Effector memory CD8-positive, alpha-beta T cell (primary cell): ENCODE results near the gene TBC1D2.

Experiments used
- ATAC-seq: fragments of 150-1000 bp; cut with Tn5 transposase; replicated peaks from 2 replicates; pipeline ENCODE4 v1.10.0; 2021; ENCODE audit warnings: mild to moderate bottlenecking, moderate library complexity
- DNase-seq, 3 experiments: peaks; one replicate each; pipeline ENCODE4 v3.0.0; 2021
- H3K27ac Mint-ChIP-seq, 2 donors: one replicate each; pipeline ENCODE4 v1.8.0; 2022; ENCODE audit warnings: mild to moderate bottlenecking in 2 of 2, mixed read lengths in 2 of 2, moderate library complexity in 2 of 2
- H3K27me3 Mint-ChIP-seq, 2 donors: one replicate each; pipeline ENCODE4 v1.8.0; 2022; ENCODE audit warnings: mixed read lengths in 2 of 2
- H3K36me3 Mint-ChIP-seq: one replicate; pipeline ENCODE4 v1.8.0; 2022; ENCODE audit warnings: mild to moderate bottlenecking, moderate library complexity, mixed read lengths; ENCODE audit not compliant: insufficient read depth
- H3K4me1 Mint-ChIP-seq, 2 donors: one replicate each; pipeline ENCODE4 v1.8.0; 2022; ENCODE audit warnings: low read depth in 2 of 2, mixed read lengths in 2 of 2
- H3K4me3 Mint-ChIP-seq, 2 donors: one replicate each; pipeline ENCODE4 v1.8.0; 2022; ENCODE audit warnings: mild to moderate bottlenecking in 2 of 2, mixed read lengths in 2 of 2, moderate library complexity in 2 of 2
- H3K9me3 Mint-ChIP-seq, 2 donors: one replicate each; pipeline ENCODE4 v1.8.0; 2022; ENCODE audit warnings: mixed read lengths in 2 of 2

The TBC1D2 gene

GRCh38 chr9:98168941-98169488 lies 86.4 kb downstream of the TBC1D2 start:
- H3K27ac Mint-ChIP-seq: peak overlapping the region; percentile 96 to 99
- ATAC-seq: peak; percentile 93
- no peaks in the 10 kb centered on the region for H3K9me3 Mint-ChIP-seq
- peaks cover 6% of the 10 kb centered on the region for H3K36me3 Mint-ChIP-seq
- H3K27me3 Mint-ChIP-seq: no peaks in the 10 kb centered on the region
- peak; percentile 15 to 25 (median 21) for DNase-seq
- peak overlapping the region; percentile 64 for H3K4me3 Mint-ChIP-seq
- H3K4me1 Mint-ChIP-seq: peaks cover 48 to 53% of the 10 kb centered on the region in 2 donors

GRCh38 chr9:98168153-98168780 lies 87.2 kb downstream of the TBC1D2 start:
- H3K4me3 Mint-ChIP-seq: peak overlapping the region in 1 of 2 donors; percentile 64
- no peak for DNase-seq
- no peaks in the 10 kb centered on the region for H3K9me3 Mint-ChIP-seq
- no peak for ATAC-seq
- H3K36me3 Mint-ChIP-seq: peaks cover 6% of the 10 kb centered on the region
- peak overlapping the region; percentile 96 to 99 for H3K27ac Mint-ChIP-seq
- no peaks in the 10 kb centered on the region for H3K27me3 Mint-ChIP-seq
- H3K4me1 Mint-ChIP-seq: peaks cover 51 to 57% of the 10 kb centered on the region in 2 donors

- DNase-seq (no peak), ATAC-seq (no peak)
- Mint-ChIP-seq H3K4me1 (peaks cover 49 to 61% of the 10 kb centered on the region in 2 donors), H3K36me3 (peaks cover 10% of the 10 kb centered on the region), H3K9me3 (no peaks in the 10 kb centered on the region), H3K27me3 (no peaks in the 10 kb centered on the region), H3K27ac (peak overlapping the region; percentile 88 to 89), H3K4me3 (peak overlapping the region in 1 of 2 donors; percentile 7)
Observed at GRCh38 chr9:98164912-98165311, 90.5 kb downstream of the TBC1D2 start.

GRCh38 chr9:98162613-98163012 lies 92.8 kb downstream of the TBC1D2 start:
- Mint-ChIP-seq H3K36me3 (peaks cover 7% of the 10 kb centered on the region), H3K9me3 (no peaks in the 10 kb centered on the region), H3K27me3 (no peaks in the 10 kb centered on the region), H3K27ac (no peak overlapping the region), H3K4me1 (peaks cover 59 to 61% of the 10 kb centered on the region in 2 donors), H3K4me3 (no peak overlapping the region)
- DNase-seq (no peak), ATAC-seq (no peak)

- H3K4me1 Mint-ChIP-seq: peaks cover 59 to 61% of the 10 kb centered on the region in 2 donors
- no peak overlapping the region for H3K4me3 Mint-ChIP-seq
- H3K27me3 Mint-ChIP-seq: no peaks in the 10 kb centered on the region
- no peaks in the 10 kb centered on the region for H3K9me3 Mint-ChIP-seq
- ATAC-seq: no peak
- no peak for DNase-seq
- H3K36me3 Mint-ChIP-seq: peaks cover 10% of the 10 kb centered on the region
- no peak overlapping the region for H3K27ac Mint-ChIP-seq
Observed at GRCh38 chr9:98161851-98162250, 93.6 kb downstream of the TBC1D2 start.

GRCh38 chr9:98159790-98160189 lies 95.7 kb downstream of the TBC1D2 start:
- no peak for ATAC-seq
- Mint-ChIP-seq H3K4me3 (peak overlapping the region in 1 of 2 donors; percentile 7), H3K27me3 (no peaks in the 10 kb centered on the region), H3K36me3 (peaks cover 24% of the 10 kb centered on the region), H3K4me1 (peaks cover 47 to 52% of the 10 kb centered on the region in 2 donors), H3K27ac (peak overlapping the region; percentile 75 to 87), H3K9me3 (no peaks in the 10 kb centered on the region)
- no peak for DNase-seq

- no peak for ATAC-seq
- peak overlapping the region; percentile 75 to 87 for H3K27ac Mint-ChIP-seq
Observed at GRCh38 chr9:98159301-98159700, 96.1 kb downstream of the TBC1D2 start.

GRCh38 chr9:98158071-98158831 lies 97.2 kb downstream of the TBC1D2 start:
- no peak for DNase-seq
- peak overlapping the region; percentile 75 to 87 for H3K27ac Mint-ChIP-seq
- no peaks in the 10 kb centered on the region for H3K9me3 Mint-ChIP-seq
- H3K27me3 Mint-ChIP-seq: no peaks in the 10 kb centered on the region
- ATAC-seq: peak; percentile 26
- H3K4me3 Mint-ChIP-seq: no peak overlapping the region
- peaks cover 27% of the 10 kb centered on the region for H3K36me3 Mint-ChIP-seq
- peaks cover 32 to 37% of the 10 kb centered on the region in 2 donors for H3K4me1 Mint-ChIP-seq

More at GRCh38 chr9:98159301-98159700, 96.1 kb downstream of the TBC1D2 start:
- Mint-ChIP-seq H3K27me3 (no peaks in the 10 kb centered on the region), H3K36me3 (peaks cover 24% of the 10 kb centered on the region), H3K4me3 (peak overlapping the region in 1 of 2 donors; percentile 7), H3K4me1 (peaks cover 42 to 47% of the 10 kb centered on the region in 2 donors), H3K9me3 (no peaks in the 10 kb centered on the region)
- DNase-seq: no peak

GRCh38 chr9:98157372-98157771 lies 98.1 kb downstream of the TBC1D2 start:
- Mint-ChIP-seq H3K27me3 (no peaks in the 10 kb centered on the region), H3K4me1 (peaks cover 29 to 32% of the 10 kb centered on the region in 2 donors), H3K4me3 (no peak overlapping the region), H3K9me3 (no peaks in the 10 kb centered on the region), H3K36me3 (peaks cover 30% of the 10 kb centered on the region), H3K27ac (no peak overlapping the region)
- no peak for ATAC-seq
- DNase-seq: no peak

GRCh38 chr9:98154678-98155077 lies 100.8 kb downstream of the TBC1D2 start:
- no peak overlapping the region for H3K4me3 Mint-ChIP-seq
- no peaks in the 10 kb centered on the region for H3K9me3 Mint-ChIP-seq
- DNase-seq (no peak), ATAC-seq (no peak)
- H3K36me3 Mint-ChIP-seq: peaks cover 33% of the 10 kb centered on the region
- no peaks in the 10 kb centered on the region for H3K27me3 Mint-ChIP-seq
- H3K27ac Mint-ChIP-seq: peak overlapping the region in 1 of 2 donors; percentile 68
- peaks cover 17 to 24% of the 10 kb centered on the region in 2 donors for H3K4me1 Mint-ChIP-seq

GRCh38 chr9:98152526-98152925 lies 102.9 kb downstream of the TBC1D2 start:
- no peaks in the 10 kb centered on the region for H3K9me3 Mint-ChIP-seq
- DNase-seq (no peak), ATAC-seq (no peak)
- H3K4me3 Mint-ChIP-seq: no peak overlapping the region
- peaks cover 29% of the 10 kb centered on the region for H3K36me3 Mint-ChIP-seq
- H3K27ac Mint-ChIP-seq: no peak overlapping the region
- H3K4me1 Mint-ChIP-seq: peaks cover 4 to 7% of the 10 kb centered on the region in 2 donors
- H3K27me3 Mint-ChIP-seq: no peaks in the 10 kb centered on the region

GRCh38 chr9:98150721-98151120 lies 104.7 kb downstream of the TBC1D2 start:
- Mint-ChIP-seq H3K4me1 (peaks cover 10 to 12% of the 10 kb centered on the region in 2 donors), H3K9me3 (no peaks in the 10 kb centered on the region), H3K4me3 (no peak overlapping the region), H3K27ac (peak overlapping the region in 1 of 2 donors; percentile 9), H3K36me3 (peaks cover 19% of the 10 kb centered on the region), H3K27me3 (no peaks in the 10 kb centered on the region)
- ATAC-seq (no peak), DNase-seq (no peak)

GRCh38 chr9:98150164-98150563 lies 105.3 kb downstream of the TBC1D2 start:
- H3K27me3 Mint-ChIP-seq: no peaks in the 10 kb centered on the region
- ATAC-seq (no peak), DNase-seq (no peak)
- H3K27ac Mint-ChIP-seq: peak overlapping the region; percentile 9 to 14
- H3K9me3 Mint-ChIP-seq: no peaks in the 10 kb centered on the region
- H3K4me3 Mint-ChIP-seq: no peak overlapping the region
- peaks cover 10 to 12% of the 10 kb centered on the region in 2 donors for H3K4me1 Mint-ChIP-seq
- H3K36me3 Mint-ChIP-seq: peaks cover 14% of the 10 kb centered on the region
